Kasumi-1 (cell line): Measurements from ENCODE around the gene SKIC8.

Experiments used
- DNase-seq, 2 experiments: peaks; one replicate each; lab custom pipeline; 2025; lab: John Stamatoyannopoulos, UW

Gene SKIC8

DNA sequence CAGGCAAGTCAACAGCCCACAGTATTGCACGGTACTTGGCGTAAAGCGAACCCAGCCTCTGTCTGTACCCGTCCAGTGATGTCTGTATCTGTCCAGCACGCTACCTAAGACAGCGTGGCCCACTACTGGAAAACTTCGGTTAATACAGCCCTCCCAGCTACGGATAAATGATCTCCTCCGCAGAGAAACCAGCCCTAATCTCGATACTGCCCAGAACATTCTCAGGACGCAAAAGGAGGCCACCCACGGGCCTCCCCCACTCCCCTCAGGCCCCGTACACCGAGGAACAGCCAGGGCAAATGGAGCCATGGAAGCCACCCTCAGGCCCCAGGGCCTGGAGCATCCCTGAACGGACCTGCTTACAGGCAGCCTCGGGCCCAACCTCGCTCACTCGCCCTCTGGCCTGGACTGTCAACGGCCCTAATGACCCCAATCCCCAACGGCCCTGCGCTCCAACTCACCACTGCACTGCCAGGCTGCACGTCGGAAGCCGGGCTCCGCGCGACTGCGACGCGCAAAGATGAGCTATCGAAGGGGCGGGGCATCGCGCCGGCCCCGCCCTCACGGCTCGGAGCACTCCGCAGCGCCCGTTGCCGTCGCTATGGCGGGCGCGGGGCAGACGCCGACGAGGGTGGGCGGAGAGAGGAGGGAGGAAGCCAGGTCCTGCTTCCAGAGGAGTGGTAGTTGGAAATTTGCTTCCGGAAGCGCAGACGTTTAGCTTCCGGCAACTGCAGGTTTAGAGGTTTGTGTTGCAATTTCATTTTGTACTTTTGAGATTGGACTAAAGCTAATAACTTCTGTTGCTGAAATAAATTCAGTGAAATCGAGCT is at the start of gene SKIC8:
SKIC8 (minus strand) TSS at position 509 of the 830 bp plus-strand sequence. CDS start 3,923 bp downstream, outside the sequence.
- peak; percentile 92 to 96 for DNase-seq

DNA sequence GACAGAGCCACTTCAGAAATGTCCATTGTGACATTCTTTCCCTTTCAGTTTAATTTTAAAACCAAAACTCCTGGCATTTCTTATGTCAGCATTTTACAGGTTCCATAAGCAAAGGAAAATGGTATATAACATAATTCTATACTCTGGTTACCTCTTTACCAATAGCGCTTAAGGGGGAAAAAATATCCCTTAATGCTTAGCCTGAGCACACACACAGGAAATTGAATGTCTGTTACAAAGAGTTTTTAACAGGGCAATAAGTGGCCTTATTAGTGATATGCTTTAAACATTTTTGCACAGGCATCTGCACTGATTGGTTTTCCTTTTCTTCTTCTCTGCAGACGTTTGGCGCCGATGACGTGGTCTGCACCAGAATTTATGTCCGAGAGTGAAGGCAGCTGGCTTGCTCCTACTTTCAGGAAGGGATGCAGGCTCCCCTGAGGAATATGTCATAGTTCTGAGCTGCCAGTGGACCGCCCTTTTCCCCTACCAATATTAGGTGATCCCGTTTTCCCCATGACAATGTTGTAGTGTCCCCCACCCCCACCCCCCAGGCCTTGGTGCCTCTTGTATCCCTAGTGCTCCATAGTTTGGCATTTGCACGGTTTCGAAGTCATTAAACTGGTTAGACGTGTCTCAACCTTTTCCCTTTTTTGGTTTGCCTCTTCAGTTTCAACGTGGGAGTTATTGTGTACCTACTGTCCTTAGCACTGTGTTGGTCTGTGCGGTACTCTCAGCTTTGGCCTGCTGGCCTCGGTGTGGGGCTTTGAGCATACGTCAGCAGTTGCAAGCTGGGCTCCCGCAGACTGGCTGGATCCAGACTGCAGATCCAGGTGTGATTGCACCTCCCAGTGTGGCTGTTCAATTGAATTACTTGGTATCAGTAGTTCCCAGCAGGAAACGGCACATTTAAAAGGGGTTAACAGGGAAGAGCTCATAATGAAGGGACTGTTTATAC is 48.5 kb upstream of the SKIC8 start:
- no peak for DNase-seq

DNA sequence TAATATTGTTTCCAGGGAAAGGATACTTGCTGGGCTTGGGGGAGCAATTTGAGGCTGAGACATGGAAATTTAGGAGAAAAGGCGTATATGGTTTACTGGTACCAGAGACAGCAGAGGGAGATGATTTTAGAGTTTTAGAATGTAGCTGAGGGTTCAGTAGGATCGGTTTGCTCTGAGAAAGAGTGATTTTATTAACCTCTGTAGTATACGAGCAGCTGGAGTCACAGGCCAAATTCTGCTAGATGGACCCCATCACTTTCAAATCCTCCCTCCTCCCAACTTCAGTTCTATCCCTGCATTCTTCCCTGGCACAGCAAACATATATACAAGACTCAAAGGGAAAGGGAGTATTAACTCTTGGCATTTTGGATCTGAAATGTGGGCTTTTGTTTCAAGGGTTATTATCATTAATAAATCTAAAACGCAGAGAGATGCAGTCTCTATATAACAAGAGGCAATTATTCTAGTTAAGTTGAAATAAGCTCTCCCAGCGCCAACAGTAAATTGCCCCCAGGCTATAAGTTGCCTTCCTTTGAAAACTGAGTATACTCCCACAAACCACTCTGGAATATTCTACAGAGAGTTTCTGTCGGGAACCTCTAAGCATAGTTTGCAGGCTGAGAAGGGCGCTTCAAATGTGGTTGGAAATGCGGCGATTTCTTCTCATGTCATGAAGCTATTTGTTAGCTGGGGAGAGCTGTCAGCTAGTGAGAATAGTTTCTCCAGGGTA is 46.2 kb upstream of the SKIC8 start:
- DNase-seq = no peak

DNA sequence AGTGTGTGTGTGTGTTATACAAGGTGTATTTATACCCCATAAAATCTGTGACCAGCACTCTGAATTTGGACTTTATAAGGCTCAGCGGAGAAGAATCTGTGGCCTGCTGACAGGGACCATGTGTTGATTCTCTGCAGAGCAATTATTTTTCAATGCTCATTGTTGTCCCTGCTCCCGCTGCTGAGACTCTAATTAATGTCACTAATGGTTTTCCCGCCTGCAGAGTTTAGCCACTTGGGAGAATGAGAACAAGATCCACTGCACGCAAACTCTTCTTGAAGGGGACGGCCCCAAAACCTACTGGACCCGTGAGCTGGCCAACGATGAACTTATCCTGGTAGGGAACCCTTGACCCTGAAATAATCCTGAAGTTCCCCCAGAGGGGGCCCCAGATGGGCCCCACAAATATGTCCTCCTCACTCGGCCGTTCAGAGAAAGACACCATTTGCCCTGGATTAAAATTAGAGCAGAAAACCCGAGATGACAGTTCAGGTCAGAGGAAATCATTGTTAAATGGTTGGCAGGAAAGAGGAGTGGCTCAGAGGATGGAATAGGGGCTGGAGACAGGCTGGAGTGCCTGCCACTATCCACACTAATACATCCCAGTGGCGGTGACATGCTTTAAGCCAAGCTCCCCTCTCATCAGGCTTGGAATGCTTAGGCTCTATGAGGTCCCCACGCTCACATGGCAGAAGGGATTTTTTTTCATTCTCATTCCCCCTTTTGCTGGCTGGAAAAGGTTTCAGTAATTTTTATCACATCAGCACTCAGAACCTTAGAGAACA is 44.1 kb upstream of the SKIC8 start:
- DNase-seq = no peak

DNA sequence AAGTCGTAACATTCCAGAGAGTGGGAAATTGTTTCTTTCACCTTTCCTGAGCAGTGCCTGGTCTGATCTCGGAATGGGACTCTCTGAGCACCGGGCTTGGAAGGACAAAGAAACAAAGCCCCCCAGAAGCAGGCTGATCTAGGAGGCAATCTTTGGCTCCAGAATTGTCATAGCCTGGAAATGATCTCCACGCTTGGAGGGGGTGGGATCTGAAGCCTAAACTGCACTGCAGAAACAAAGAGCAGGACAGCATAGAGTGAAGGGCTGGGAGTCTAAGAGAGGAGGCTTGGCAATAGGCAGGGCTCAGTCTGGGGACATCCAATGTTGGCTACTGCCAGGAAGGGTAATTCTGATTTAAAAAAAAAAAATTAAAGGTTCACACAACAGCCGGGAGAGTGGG is 42.6 kb upstream of the SKIC8 start:
- no peak for DNase-seq

DNA sequence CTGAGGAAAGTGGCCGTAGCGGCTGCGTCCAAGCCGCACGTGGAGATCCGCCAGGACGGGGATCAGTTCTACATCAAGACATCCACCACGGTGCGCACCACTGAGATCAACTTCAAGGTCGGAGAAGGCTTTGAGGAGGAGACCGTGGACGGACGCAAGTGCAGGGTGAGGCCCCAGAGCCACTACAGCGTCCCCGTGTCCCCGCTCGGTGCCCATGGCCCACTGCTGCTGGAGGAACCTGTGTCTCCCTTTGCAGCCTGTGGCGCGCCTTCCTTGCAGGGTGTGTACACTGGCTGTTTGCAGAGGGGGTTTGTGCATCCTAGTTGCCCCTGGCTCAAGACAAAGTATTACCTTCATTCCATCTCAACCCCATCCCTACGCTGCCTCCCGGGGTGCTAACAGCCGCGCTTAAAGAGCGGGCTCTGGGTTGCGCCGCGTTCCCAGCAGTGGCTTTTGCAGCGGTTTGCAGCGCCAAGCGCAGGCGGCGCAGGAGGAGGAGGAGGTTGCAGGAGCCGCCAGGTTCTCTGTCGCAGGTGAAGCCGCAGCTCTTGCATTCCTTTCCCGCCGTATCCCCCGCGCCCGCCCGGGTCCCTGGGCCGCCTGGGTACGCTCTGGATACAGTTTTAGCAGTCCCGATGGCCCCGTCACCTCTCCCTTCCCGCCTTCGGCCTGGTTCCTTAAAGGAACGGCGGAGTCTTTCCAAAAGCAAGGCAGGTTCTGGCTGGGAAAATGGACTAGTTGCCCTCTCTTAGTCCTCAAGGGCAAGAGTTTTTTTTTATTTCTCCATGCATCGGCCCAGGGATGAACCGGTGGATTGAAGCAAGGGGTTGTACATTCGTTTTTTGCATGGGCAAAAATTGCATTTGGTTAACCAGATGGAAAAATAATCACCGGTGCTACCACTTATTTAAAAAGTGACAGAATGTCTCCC is 41.9 kb upstream of the SKIC8 start:
- DNase-seq = no peak

DNA sequence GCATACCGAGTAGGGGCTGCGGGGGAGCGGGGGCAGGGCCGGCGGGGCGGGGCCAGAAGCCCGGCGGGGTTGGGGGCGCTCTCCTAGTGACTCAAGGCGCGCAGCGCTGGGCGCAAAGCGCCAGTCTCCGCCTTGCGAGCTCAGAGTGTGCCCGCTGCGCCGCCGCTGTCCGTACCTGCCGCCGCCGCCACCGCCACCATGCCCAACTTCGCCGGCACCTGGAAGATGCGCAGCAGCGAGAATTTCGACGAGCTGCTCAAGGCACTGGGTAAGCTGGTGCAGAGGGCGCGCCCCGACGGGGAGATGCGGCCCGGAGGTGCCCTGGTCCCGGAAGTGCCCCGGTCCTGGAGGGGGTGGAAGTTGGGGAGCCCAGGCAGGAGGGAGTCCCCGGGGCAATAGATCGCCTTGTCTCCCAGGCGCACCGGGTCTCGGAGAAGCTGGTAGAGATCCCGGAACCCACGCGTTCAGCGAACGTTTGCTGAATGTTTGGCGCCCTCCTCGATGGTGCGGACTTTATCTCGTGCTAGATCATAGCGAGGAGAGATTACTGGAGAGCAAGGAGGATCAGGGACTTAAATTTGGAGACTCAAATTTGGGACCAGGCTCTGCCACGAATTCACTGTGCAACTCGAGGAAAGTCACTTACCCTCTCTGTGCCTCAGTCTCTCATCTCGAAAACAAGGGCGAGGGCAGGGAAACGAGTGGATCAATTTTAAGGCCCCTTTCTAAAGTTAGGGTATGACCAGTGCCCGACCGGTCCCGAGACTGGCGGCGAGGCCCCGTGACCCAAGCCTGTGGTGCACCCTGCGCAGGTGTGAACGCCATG is 41.0 kb upstream of the SKIC8 start, which contains the start of gene CRABP1:
CRABP1 (plus strand) TSS at position 123 of the 826 bp plus-strand sequence; CDS start at position 199, 76 bp downstream.
- DNase-seq = no peak

DNA sequence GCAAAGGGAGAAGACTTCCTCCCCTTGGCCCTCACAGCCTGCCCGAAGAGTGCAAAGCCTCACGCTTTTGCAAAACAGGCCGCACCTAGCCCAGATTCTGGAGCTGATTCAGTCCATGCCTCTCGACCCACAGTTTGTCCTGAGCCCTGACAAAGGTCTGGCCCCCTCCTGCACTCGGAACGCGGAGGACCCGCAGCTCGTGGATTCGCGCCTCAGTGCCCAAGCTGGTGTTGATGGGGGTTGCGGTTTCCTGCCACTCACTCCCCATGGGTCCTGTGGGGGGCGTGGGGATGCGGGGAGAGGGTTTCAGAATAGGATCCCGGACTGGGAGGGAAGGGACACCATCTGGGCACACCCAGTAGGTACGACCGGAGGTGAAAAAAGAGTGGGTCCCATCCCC is 40.1 kb upstream of the SKIC8 start:
- no peak for DNase-seq

DNA sequence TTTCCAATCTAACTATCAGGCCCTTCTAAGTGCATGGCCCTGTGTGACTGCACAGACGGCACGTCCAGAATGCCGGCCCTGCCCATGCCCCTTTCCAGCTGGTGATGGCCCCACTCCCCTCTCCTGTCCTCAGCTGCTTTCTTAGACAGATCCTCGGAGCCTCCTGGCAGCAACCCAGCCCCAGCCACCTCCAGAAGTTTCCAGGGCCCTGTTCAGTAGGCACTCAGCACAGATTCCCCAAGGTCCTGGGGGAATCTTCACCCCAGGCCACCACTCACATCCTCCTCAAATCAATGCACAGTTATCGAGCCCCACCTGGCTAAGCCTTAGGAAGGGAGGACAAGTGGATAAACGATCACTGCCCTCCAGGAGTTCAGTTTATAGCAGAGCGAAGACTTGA is 39.4 kb upstream of the SKIC8 start:
- no peak for DNase-seq

DNA sequence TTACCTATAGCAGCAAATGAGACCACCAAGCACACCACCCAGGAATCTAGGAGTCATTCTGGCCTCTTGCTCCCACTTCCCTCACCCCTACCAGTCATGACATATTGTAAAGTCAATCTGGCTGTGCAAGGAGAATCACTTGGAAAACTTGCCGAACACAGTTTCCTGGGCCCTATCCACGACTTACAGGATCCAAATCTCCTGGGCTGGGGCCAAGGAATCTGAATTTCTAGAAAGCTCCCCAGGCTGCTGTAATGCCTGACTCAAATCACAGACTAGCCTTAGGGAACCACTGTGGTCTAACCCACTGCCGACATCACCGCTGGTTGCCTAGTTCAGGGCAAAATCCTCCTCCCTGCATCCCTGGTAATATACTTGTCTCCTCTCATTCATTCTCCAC is 36.6 kb upstream of the SKIC8 start:
- DNase-seq = no peak

DNA sequence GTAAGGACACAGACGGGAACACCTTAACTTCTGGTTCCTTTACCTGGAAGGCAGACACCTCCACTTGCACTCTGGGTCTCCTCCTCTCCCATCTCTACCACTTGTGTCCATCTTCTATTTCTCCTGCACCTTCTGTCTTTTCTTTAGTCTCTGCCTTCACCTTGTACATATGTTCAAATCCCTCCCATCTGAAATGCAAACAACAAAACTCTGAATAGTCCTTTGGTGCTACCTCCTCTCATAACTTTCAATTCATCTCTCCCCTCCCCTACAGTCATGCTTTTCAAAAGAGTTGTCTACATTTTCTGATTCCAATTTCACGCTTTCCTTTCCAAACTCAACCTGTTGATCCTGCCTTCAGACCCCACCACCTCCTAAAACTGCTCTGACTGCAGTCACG is 35.4 kb upstream of the SKIC8 start:
- no peak for DNase-seq

DNA sequence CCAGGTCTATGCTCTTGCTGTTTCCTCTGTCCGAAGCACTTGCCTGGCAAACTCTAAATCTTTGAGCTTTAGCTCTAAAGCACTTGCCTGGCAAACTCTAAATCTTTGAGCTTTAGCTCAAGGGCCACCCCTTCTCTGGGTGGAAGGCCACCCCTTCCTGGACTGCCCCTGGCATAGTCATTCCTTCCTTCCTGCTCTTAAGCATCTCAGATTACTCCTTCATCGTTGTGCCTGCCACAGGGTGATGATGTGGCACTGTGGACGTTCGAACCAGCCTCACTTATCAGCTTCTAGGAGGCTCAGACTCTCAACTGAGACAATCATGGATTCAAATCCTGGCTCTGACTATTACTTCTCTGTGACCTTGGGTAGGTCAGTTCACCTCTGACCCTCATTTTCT is 30.2 kb upstream of the SKIC8 start:
- DNase-seq = no peak

DNA sequence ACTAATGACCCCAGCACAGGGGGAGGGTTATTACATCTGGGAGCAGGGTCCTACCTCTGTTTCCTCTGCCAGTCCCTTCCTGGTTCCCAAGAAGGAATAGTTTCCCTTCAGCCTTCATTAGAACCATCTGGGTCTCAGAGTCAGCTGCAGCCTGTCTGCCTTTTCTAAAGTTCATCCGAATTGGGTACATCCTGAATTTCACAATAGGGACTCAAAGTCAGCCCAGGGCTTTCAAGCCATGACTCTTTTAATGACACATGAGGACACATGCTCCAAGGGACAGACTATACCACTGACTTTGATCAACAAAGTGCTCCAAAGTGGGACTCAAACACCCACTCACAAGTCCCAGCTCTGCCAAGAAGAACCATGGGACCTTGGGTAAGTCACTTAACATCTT is 28.1 kb upstream of the SKIC8 start:
- DNase-seq = no peak

DNA sequence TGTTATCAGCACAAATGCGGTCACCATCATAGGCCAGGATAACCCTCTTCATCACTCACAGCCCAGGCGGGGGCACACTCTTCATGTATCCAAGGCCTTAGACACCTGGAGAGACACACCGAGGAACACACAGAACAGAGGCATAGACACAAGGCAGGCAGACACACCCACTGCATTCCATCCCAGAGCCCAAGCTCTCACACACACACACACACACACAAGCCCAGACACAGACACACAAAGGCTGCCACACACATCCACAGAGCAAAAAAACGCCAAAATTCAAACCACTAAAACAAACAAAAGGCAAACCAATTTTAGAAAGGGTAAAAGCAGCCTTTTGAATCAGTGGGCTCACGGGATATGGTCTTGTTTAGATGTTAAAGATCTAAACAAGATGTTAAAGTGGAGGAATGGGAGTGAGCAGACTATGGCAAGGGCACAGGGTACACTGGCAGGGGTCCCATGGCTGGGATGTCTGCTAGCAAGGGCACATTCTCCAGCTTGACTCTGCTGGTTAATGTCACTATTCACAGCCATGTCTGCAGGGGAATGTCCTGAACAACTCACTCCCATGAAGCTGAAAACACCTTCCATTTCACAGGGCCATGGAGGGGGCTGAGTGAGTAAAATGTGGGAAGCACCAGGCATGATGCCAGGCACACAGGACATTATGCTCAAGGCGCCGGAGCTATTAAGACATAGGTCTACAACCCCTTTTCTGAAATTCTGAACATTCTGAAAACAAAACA is 25.9 kb upstream of the SKIC8 start:
- DNase-seq = no peak

DNA sequence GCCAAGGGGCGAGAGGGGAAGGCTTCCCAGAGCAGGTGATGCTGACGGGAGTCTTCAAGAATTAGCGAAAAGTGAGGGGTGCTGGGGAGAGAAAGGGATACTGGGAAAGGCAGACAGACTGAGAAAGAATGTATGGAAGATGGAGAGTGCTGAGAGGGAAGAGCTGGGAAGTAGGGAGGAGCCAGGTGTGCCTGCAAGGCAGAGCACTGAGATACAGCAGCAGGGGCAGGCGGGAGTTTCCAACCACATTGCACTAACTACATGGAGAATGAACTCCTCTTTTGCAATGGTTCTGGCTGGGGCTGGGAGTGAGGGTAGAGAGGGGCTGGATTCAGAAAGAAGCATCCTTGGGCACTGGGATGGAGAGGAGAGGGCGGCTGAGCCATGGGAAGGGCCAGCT is 24.7 kb upstream of the SKIC8 start:
- no peak for DNase-seq

DNA sequence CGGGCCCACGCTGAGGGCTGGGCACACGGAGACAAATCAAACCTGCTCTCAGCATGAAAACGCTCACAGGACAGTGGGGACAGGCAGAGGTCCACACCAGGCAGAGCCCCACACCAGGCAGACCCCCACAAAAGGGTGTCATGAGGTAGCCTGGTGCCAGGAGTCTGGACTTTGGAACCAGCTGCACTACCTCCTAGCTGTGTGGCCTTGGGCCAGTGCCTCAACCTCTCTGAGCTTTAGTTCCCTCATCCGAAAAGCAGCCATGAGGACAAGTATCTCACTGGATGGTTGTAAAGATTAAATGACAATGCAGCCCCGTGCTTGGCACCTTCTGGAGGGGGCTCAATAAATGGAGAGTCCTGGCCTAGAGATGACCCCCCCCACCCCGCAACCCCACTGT is 24.3 kb upstream of the SKIC8 start:
- no peak for DNase-seq

DNA sequence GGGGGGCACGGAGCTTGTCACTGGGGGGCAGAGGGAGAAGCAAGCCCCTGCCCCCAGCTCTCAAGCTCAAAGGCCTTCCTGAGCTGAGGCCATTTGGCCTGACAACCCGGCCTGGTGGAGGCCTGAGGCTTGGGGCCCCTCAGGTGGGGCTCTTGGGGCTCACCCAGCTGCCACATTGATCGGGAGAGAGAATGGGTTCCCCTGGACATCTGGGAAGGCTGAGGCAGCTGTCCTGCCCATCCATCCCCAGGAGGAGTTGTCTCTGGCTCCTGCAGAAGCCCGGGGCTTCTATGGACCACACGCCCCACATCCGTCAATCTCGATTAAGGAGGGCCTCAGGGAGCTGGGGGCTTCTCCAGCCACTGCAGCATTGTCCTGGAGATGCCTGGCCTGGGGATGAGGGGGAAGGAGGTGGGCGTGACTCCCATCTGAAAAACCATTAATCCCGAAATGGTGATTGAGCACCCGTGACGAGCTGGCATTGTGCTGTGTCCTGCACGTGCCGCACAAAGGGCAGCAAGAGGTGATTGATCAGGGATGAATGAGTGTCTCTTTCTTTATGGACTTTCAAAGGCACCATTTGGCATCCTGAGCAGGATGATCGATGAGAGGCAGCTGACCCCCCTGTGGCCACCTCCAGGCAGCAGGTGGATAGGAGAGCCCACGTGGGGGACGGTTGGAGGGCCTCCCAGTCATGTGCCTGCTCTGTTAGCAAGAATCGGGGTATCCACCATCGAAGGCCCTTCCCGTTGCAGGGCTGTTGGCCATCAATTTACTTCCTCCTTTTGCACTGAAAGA is 23.5 kb upstream of the SKIC8 start:
- no peak for DNase-seq

DNA sequence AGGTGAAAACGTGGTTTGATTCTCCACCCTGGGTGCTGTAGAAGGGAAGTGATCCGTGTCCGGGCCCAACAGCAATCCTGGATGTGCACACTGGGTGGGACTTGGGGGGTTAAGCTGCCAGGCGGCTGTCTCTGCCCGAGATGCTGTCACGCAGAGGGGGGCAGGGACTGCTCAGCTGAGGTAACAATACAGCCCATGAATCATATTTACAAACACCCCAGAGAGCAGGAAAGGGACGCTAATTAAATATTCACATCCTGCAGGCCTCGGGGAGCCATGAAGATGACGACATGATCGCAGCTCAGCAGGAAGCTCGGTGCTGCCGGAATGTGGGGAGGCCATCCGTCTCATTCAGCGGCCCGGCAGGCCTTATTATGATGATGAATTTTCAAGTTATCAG is 22.8 kb upstream of the SKIC8 start:
- DNase-seq = no peak
